ENCODE measurements around the gene PPM1H.
"Not testable (repeated sequence)": the region's sequence is repeated elsewhere in the genome, so short reads cannot be mapped to it uniquely, and the experiment has no call there.

PPM1H gene, protein sequence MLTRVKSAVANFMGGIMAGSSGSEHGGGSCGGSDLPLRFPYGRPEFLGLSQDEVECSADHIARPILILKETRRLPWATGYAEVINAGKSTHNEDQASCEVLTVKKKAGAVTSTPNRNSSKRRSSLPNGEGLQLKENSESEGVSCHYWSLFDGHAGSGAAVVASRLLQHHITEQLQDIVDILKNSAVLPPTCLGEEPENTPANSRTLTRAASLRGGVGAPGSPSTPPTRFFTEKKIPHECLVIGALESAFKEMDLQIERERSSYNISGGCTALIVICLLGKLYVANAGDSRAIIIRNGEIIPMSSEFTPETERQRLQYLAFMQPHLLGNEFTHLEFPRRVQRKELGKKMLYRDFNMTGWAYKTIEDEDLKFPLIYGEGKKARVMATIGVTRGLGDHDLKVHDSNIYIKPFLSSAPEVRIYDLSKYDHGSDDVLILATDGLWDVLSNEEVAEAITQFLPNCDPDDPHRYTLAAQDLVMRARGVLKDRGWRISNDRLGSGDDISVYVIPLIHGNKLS

DNA sequence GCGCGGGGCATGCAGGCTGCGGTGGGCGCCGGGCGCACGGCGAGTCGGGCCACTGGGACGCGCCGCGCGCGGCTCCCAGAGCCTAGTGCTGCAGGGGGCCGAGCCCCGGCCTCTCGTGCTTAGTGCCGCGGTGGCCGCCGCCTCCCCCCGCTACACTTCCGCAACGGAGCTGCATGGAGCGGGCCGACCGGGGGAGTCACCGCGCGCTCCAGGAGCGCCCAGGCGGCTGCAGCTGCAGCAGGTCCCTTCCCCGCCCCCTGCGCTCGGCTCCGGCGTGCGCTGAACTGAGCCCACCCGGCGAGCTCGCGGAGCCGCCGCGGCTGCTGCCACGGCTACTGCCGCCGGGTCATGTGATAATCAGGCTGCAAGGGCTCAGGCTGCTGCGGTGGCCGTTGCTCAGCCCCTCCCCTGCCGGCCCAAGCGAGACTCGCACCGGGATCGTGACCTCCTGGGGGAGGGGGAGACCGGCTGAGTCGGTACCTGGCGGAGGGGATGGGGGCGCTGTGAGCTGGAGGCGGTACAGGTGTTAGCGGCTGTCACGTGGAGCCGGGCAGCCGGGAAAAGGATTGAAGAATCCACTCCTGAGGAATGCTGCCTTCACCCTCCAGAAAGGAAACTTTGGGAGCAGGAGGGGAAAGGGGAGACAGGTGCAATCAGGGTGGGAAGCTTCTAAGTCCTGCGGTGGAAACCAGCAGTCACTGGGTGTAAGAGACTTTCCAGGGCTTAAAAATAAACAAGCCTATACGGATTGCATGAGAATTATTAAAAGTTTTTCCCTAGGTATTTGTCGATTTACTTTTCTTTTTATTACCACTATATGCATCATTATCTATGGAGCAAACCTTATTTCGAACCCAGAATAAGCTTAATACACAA, at the start of gene PPM1H:
PPM1H (minus strand) TSS at position 352 of the 876 bp plus-strand sequence. CDS start 414 bp downstream, outside the sequence.
- peak; percentile 7 for DNase-seq

DNA sequence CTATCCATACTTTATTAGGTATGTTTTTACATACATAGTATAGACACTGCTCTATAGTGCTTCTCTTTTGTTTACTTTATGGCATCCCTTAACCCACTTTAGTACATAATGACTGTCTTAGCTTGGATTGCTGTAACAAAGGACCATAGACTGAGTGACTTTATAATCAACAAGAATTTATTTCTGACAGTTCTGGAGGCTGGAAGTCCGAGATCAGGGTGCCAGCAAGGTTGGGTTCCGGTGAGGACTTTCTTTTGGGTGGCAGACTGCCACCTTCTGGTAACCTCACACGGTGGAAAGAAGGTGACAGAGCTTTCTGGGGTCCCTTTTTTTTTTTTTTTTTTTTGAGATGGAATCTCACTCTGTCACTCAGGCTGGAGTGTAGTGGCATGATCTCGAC, 48.6 kb upstream of the PPM1H start:
- no peak for DNase-seq

DNA sequence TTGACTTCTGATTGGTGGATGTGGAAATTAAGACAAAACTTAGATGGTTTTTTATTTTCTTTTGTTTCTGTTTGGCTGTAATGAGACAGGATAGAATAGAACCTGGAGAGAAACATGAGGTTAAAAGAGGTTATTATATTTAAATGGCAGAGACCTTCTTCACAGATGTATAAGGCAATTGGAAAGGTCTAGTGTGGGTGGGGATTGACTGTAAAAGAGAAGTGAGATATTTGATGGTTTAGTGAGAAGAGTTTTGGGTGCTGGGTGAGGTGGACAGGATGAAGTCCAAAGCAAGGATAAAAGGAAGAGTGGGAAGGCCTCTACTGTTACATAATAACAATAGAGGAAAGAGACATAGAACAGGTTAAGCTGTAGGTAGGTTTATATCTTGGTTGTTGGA, 43.8 kb upstream of the PPM1H start:
- DNase-seq: no peak

DNA sequence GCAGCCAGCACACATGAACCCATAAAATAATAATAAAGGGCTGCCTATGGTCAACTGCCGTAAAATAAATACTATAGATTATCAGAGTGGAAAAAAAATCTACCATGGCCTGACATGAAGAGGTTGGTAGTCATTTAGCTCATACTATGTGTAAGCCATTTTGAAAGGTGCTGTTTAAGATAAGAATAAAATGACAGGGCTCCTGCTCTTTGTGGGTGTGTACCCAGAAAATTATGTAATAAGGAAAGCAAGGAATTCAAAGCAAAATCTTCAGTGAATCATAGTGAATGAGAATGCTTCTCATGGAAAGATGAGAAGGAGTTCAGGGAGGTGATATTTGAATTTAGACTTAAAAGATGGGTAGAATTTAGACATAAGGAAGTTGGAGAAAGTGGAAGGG, 42.9 kb upstream of the PPM1H start:
- no peak for DNase-seq

DNA sequence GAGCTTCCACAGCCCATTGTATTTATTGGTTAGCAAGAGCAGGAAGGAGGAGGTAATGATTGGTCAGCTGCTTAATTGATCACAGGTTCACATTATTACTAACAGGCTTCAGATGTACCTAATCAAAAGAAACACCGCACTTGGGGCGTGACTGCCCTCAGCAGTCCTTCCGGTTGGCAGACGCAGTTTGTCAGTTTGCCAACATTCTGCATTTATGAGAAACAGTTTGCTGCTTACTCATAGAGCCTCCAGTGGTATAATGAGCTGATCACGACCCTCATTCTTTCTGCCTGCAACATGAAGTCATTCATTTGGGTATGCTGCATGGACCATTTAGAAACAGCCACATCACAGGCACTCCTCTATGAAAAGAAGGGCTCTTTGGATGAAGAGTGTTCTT, 42.5 kb upstream of the PPM1H start:
- no peak for DNase-seq

DNA sequence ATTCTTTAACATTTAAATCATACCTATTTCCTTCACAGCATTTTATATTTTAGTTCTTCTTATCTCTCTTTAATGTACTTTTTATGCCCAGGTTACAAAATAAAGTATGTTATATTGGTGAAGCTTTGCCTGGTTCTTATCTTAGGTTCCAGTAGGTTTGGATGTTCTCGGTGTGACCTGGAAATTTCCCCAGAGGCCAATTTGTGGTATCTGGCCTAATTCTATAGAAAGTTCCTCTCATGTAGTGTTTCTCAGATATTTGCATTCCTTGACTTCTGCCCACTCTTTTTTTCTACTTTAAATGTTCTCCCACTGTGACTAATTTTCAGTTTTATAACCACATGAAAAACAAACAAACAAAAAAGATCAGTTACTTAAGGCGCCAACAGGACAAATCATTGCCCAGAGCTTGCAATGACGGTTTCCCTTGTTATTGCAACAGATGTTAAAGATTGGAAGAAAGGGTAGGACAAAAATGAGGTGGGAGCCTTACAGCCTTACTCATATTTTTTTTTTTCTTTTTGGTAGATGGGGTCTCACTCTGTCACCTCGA, 41.2 kb upstream of the PPM1H start:
- DNase-seq: no peak

DNA sequence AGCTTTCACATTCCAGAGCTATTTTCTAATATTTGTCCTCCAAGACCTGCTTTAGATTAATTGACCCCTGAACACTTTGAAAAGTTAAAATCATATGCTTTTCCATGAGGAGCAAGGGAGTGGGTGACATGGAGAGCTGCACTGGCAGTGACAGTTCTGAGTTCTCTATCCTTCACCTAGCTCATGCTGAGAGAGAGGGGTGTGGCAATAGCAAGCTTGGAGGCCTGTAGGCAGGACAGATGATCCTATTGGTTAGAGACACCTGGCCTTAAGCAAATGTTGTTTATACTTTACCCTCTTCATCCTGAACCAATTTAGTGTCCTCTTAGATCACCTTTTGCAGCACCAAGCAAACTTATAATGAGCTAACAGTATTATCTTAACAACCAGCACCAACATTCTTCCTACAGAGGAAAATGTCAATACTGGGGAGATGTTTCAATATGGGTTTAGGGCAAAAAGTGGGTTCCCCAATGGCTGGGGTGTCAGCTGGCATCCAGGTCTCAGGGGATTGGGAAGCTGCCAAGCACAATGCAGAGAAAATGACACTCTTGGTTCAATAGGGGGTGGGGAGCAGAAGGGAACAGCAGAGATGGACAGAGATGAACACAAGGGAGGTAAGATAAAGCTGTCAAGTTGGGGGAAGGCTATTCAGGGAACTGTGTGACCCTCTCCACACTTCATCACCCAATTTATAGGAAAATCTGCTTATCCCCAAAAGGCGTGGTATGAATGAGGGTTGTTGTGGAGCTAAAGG, 37.0 kb upstream of the PPM1H start:
- DNase-seq: no peak

DNA sequence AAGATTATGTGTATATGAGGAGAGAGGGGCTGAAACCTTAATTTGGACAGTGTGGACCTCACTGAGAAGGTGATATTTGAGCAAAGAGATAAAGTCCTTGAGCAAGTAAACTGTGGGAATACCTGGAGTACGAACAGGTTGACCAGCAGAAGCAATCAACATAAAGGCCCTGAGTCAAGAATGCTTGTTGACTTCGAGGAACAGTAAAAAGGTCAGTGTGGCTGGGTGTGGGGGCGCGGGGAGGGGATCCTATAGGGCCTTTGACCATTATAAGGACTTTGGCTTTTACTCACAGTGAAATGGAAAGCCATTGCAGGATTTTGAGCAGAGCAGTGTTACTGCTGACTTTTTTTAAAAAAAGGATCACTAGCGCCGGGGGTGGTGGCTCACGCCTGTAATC, 34.7 kb upstream of the PPM1H start:
- no peak for DNase-seq

DNA sequence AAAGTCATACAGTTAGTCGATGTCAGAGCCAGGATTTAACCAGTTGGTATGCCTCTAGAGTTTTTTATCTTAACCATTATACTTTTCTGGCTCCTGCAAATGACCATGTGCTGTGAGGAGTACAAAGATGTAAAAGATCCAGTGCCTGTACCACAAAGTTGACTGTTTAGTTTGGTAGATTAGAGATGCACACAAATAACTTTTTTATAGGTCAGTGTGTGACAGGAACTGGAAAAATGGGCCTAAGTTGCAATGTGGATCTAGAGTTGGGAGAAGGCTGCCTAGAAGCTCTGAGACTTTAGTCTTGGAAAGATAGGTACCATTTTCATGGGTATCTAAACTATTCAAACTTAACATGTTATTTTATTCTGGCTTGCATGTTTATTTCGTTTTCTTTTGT, 32.8 kb upstream of the PPM1H start:
- DNase-seq: no peak

DNA sequence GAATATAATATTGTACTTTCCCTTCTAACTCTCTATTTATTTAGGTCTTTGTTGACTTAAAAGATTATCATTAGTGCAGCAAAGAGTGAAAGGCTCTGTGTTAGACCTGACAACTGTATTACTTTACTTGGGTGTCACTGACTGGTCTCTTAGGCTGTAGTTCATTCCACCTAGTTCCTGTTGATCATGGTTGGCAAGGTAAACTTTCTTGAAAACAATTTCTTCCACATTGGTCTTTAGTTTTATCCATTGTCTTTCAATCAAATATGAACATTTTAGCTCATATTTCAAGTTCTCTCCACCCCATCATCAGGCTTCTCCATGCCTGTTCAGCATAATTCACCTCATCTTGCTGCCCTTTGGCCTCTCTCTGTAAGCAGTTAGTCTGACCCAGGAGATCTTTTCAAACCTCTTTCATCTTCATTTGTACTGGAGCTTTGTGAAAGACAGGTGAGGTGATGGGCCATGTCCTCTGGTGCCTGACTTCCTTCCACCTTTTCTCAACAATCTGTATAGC, 32.1 kb upstream of the PPM1H start:
- DNase-seq: no peak

DNA sequence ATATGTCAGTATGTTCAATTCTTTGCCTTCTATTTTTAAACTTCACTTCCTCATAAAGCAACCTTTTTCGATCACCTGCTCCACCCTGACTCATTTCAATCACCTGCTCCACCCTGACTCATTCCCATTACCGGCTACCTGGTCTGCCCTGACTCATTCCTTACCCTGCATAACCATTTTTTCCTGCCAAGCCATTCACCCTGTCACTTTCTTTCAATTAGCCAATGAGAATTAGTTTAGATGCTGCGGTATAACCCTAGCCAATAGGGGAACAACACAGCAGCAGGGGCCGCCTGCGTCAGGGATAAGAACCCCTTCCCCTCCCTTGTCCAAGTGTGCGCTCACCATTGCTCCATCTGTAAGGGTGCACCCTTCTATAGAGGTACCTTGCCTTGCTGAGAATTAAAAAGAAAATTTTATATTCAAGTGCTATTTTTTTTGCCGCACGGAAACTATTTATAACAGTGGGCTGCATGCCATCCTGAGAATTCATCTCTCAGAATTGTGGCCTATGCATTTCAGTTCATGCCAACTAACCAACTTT, 31.6 kb upstream of the PPM1H start:
- DNase-seq: not testable (repeated sequence)

DNA sequence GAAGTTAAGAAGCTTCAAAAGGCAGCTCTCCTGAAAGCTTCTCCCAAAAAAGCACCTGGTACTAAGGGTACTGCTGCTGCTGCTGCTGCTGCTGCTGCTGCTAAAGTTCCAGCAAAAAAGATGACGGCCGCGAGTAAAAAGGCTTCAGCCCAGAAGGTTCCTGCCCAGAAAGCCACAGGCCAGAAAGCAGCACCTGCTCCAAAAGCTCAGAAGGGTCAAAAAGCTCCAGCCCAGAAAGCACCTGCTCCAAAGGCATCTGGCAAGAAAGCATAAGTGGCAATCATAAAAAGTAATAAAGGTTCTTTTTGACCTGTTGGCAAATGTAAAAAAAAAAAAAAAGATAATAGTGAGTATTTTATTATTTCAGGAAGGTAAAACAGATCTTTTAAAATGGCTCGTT, 30.8 kb upstream of the PPM1H start:
- DNase-seq: not testable (repeated sequence)

DNA sequence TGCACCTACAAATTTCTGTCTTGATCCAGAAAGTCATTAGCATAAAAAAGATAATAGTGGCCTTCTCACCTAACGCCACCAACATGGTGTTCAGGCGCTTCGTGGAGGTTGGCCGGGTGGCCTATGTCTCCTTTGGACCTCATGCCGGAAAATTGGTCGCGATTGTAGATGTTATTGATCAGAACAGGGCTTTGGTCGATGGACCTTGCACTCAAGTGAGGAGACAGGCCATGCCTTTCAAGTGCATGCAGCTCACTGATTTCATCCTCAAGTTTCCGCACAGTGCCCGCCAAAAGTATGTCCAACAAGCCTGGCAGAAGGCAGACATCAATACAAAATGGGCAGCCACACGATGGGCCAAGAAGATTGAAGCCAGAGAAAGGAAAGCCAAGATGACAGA, 30.3 kb upstream of the PPM1H start:
- not testable (repeated sequence) for DNase-seq

DNA sequence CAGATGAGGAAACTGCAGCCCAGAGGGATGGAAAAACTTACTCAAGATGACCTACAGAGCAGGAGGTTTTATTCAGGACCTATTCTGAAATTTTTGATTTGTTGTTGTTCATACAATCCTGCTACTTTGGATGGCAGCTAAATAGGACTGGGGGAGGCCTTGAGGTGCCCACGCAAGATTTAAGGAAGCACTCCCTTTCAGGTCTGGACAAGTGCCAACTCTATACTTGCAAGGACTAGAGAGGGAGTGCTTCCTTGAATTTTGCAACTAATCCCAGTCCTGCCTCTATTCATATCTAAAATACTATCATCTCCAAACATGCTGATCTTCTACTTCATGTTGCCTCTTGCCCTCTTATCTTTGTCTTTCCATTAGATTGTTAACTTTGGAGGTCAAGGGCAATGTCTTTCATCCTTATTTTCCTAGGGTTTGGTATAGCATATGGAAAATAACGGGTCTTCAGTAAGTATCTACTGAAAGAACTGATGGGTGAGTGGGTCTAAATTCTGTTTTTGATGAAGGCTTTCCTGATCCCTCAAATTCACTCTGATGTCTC, 28.6 kb upstream of the PPM1H start:
- DNase-seq: no peak

DNA sequence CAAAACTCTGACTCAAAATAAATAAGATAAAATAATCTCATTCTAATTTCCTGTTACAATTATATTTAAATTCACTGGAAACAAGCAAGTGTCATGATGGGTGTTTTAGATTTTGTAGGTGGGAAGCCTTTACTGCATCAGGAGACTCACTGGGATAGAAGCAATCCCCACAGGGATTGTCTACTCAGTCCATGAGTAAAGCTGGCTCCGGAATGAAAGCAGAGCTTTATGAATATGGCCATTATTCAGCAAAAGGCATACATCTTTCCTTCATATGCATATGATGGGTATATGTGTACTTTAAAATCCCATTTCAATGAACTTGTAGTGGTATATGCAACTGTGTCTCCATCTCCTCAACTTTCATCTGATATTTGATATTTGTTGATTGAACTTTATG, 25.4 kb upstream of the PPM1H start:
- DNase-seq: no peak

DNA sequence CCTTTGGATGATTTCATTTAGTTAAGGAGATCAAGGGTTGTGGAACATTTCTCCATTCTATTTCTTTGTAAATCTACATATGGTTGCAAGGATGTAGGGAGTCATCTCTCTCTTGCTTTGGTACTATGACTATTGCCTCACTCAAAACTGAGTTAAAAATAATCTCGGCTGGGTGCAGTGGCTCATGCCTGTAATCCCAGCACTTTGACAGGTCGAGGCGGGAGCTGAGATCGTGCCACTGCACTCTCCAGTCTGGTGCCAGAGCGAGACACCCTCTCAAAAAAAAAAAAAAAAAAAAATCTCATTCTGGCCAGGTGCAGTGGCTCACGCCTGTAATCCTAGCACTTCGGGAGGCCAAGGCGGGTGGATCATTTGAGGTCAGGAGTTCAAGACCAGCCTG, 24.8 kb upstream of the PPM1H start:
- no peak for DNase-seq

DNA sequence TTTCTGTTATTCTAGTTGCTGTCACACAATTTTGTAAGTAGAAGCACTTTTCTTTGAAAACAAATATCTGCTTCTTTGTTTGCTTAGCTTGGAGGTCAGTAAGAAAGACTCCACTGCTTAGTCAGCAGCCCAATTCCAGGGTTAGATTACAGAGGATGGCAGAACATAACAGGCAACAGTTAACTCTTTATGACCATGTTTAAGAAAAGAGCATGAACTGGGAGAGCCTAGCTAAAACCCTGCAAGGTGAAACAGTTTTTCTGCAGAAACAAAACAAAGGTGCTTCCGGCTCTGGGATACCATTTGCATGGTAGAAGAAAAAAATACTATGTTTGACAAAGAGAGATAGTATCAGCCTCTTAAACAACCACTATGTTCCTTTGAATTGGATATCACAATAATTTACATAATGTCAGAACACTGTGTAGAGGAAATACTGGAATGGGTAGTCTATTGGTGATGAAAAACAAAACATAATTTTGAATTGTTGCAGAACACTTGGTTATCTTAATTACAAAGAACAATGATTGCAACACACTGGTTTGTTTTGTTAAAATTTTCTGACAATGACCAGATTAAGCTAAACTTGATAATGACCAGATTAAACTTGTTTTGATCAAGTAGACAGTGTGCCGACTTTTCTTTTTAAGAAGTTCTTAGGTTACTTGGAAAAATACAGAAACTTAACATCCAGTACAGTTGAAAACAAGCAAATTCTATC, 22.4 kb upstream of the PPM1H start:
- DNase-seq: no peak

DNA sequence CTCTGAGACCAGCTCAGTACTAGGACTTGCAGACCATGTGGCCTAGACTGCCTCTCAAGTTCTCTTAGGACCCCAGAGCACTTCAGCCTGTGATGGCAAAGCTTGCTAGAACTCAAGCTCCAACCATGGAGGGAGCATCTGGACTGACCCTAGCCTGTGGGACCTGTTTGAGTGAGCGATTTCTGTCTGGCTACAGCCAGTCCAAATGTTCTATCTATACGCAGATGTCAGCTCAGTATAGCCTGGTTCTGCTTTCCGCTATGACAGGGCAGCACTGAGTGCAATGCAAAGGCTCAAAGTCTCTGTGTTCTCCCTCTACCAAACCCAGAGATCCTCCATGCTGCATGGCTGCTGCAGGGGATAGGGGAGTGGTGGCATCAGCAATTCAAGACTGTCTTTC, 20.7 kb upstream of the PPM1H start:
- DNase-seq: no peak

DNA sequence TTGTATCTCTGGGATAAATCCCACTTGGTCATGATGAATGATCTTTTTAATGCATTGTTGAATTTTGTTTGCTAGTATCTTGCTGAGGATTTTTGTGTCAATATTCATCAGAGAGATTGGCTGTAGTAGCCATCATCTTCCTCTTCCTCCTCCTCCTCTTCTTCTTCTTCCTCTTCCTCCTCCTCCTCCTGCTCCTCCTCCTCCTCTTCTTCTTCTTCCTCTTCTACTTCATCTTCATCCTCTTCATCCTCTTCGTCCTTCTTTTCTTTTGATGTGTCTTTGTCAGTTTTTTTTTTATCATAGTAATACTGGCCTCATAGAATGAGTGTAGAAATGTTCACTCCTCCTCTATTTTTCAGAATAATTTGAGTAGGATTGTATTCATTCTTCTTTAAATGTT, 15.4 kb upstream of the PPM1H start:
- DNase-seq: no peak

DNA sequence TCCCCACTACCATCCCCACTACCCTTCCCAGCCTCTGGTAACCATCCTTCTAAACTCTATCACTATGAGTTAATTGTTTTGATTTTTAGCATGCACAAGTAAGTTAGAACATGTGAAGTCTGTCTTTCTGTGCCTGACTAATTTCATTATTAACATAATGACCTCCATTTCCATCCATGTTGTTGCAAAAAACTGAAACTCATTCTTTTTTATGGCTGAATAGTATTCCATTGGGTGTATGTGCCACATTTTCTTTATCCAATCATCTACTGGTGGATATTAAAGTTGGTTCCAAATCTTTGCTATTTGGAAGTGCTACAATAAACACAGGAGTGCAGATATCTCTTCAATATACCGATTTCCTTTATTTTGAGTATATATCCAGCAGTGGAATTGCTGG, 13.2 kb upstream of the PPM1H start:
- DNase-seq: no peak

DNA sequence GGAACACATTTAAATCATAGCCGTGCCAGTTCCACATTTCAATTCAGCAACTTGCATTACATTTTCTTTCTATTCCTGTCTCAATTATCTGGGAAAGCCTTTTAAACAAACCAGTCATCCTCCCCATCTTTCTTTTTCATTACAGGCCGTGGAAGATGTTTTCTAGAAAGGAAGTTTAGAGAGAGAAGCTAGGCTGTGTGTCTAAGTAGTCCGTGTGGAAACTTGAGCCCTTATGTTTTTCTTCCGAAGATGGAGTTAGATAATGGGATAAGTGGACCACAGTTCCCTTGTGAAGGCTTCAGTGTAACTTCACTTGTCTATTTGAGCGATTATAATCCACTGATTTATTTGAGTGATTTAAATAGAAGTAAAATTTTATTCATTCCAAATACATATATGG, 12.4 kb upstream of the PPM1H start:
- DNase-seq: no peak

All from activated CD4-positive, alpha-beta T cell treated with anti-CD3 and anti-CD28 coated beads, Interleukin-2, amount 50 U/mL, for 1 hour (primary cell).